Keratinocyte (primary cell): Measurements from ENCODE around the gene ANKRD2. TPM values are rescaled to one million over a fixed set of nuclear protein-coding genes. Genes with fewer than 3 reads are reported as not detected.

Source experiments
- DNase-seq: peaks from one replicate; pipeline ENCODE4 v3.0.0-alpha.2; 2011; ENCODE audit warnings: low read depth, missing footprints, low spot score
- FAIRE-seq: peaks from 2 replicates; lab custom pipeline; 2011; peaks lifted over from hg19 to GRCh38; lab: Jason Lieb, UNC
- H2AFZ ChIP-seq: 2 replicates; pipeline ENCODE4 v1.6.0; 2012; ENCODE audit warnings: low read length, control low read depth, inconsistent platforms; ENCODE audit not compliant: control insufficient read depth
- H3K27ac ChIP-seq: 2 replicates; pipeline ENCODE4 v1.5.1; 2011; ENCODE audit warnings: low read length; ENCODE audit not compliant: control insufficient read depth, insufficient read depth
- H3K27me3 ChIP-seq: 3 replicates; pipeline ENCODE4 v1.6.0; 2011; ENCODE audit warnings: low read length; ENCODE audit not compliant: control insufficient read depth, insufficient read depth; ENCODE audit errors: extremely low read depth
- H3K36me3 ChIP-seq, 2 experiments: 2 replicates in 1 of 2; 3 replicates in 1 of 2; pipeline ENCODE4 v1.5.1; 2011; ENCODE audit warnings: low read length in 2 of 2, mild to moderate bottlenecking in 1 of 2; ENCODE audit not compliant: control insufficient read depth in 2 of 2, insufficient read depth in 2 of 2; ENCODE audit errors: extremely low read depth in 1 of 2
- H3K4me1 ChIP-seq: 3 replicates; pipeline ENCODE4 v1.5.1; 2011; ENCODE audit warnings: low read length; ENCODE audit not compliant: control insufficient read depth, insufficient read depth; ENCODE audit errors: extremely low read depth
- H3K4me2 ChIP-seq: 3 replicates; pipeline ENCODE4 v1.6.0; 2011; ENCODE audit warnings: low read depth, low read length; ENCODE audit not compliant: control insufficient read depth, insufficient read depth; ENCODE audit errors: extremely low read depth
- H3K4me3 ChIP-seq, 3 experiments: fragments of 200-600 bp in 1 of 3; sonication (generic) in 1 of 3; 2 replicates in 2 of 3; 3 replicates in 1 of 3; pipeline ENCODE4 v1.5.1; 2011 to 2016; ENCODE audit warnings: low read length in 3 of 3, mild to moderate bottlenecking in 3 of 3, control low read depth in 2 of 3, inconsistent platforms in 1 of 3, low read depth in 1 of 3, mixed read lengths in 1 of 3, mixed run types in 1 of 3, moderate library complexity in 1 of 3; ENCODE audit not compliant: control insufficient read depth in 2 of 3, insufficient read depth in 2 of 3; ENCODE audit errors: extremely low read depth in 1 of 3
- H3K79me2 ChIP-seq: 2 replicates; pipeline ENCODE4 v1.6.0; 2012; ENCODE audit warnings: low read length; ENCODE audit not compliant: control insufficient read depth, insufficient read depth
- H3K9ac ChIP-seq: 3 replicates; pipeline ENCODE4 v1.6.0; 2011; ENCODE audit warnings: low read length; ENCODE audit not compliant: control insufficient read depth, insufficient read depth; ENCODE audit errors: extremely low read depth
- H3K9me1 ChIP-seq: 3 replicates; pipeline ENCODE4 v1.6.0; 2011; ENCODE audit warnings: low read length; ENCODE audit not compliant: control insufficient read depth, insufficient read depth; ENCODE audit errors: extremely low read depth
- H3K9me3 ChIP-seq: 2 replicates; pipeline ENCODE4 v1.5.1; 2012; ENCODE audit warnings: low read depth, low read length; ENCODE audit not compliant: control insufficient read depth
- H4K20me1 ChIP-seq: 3 replicates; pipeline ENCODE4 v1.6.0; 2011; ENCODE audit warnings: low read length; ENCODE audit not compliant: control insufficient read depth, insufficient read depth; ENCODE audit errors: extremely low read depth
- EZH2 ChIP-seq: IDR thresholded peaks from one replicate; pipeline ENCODE4 v1.6.1; 2012; ENCODE audit warnings: inconsistent platforms, mild to moderate bottlenecking, low read length, moderate library complexity
- dilution Hi-C: fragments of 300-500 bp; cut with MboI; formaldehyde crosslinking; loops from one replicate; pipeline ENCODE4 v1.7.0; 2020; ENCODE audit warnings: low sequenced_read_pairs; ENCODE audit not compliant: extremely low pct_ligation_motif_present
- polyA plus RNA-seq, 5 experiments: library from polyadenylated mRNA; depleted of rRNA in 3 of 5; stranded (reverse) in 3 of 5; stranded (forward) in 1 of 5; unstranded in 1 of 5; fragments of >200 nt; gene quantifications; 1 replicate in 1 of 5; 2 replicates in 3 of 5; 3 replicates in 1 of 5; pipeline versions ENCODE4 v1.2.1 to v1.2.3, GENCODE V29; 2011 to 2012; ENCODE audit warnings: missing spikeins in 2 of 5, low read depth in 1 of 5, low replicate concordance in 1 of 5
- TF ChIP-seq, protein P1 (sequence below), 3 experiments: IDR thresholded peaks in 1 of 3; conservative IDR thresholded peaks in 1 of 3; optimal IDR thresholded peaks in 1 of 3; 2 replicates in 2 of 3; 3 replicates in 1 of 3; pipeline versions ENCODE3 to v1.5.1; 2011; ENCODE audit warnings: low read length in 3 of 3, mild to moderate bottlenecking in 3 of 3, moderate library complexity in 2 of 3, control low read depth in 1 of 3, inconsistent platforms in 1 of 3; ENCODE audit not compliant: insufficient read depth in 2 of 3; ENCODE audit errors: extremely low read depth in 1 of 3

The ANKRD2 gene
- polyA plus RNA-seq, 1 donor (not counting 4 experiments of a cell fraction or from before 2014, with no cell fraction given): 0.38 TPM

DNA sequence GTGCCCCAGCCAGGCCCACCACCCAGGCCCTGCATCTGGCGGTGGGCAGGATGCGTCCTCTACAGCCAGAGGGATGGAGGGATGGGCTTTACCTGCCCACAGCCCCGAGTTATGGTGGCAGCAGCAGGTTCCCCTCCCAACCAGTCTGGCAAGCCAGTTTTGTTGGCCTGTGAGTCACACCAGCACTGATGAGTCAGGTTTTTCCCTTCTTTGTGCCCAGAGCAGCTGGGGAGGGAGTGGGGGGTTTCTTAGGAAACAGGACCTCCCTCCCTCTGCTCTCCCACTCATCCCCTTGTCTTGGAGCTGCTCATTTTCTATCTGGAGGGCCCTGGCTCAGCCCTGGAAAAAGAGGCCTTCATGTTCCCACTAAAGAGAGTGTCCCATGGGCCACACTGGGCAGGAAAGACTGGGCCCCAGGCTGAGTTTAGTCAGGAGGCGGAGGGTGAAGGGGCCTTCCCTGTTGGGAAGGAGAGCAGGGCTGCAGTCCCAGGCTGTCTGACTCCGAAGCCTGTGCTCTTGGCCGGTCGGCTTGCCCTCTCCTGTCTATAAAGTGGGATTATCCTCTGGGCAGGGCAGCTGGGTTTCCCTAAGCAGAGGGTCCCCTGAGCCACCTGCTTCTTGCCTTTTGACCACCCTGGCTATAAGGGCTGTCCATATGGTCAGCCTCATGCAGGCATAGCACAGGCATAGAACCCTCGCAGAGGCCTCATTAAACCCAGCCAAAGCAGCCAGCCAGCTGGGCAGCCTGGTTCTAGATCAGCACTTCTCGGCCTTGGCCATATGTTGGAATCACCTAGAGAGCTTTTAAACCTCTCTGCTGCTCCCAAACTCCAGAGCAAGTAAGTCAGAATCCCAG lies 30.2 kb upstream of the ANKRD2 start:
- Histone ChIP-seq H2AFZ (peak overlapping the region; percentile 63), H3K4me1 (peaks cover 48% of the 10 kb centered on the region), H4K20me1 (no peaks in the 10 kb centered on the region), H3K9me1 (no peaks in the 10 kb centered on the region), H3K36me3 (no peaks in the 10 kb centered on the region), H3K79me2 (peaks cover 17% of the 10 kb centered on the region), H3K27ac (peak overlapping the region; percentile 98), H3K4me2 (peak overlapping the region; percentile 47), H3K4me3 (peak overlapping the region in 2 of 3 experiments; percentile 7 to 35), H3K9ac (peak overlapping the region; percentile 80), H3K27me3 (no peaks in the 10 kb centered on the region), H3K9me3 (no peaks in the 10 kb centered on the region)
- no peak for TF ChIP-seq EZH2
- TF ChIP-seq, protein P1, sequence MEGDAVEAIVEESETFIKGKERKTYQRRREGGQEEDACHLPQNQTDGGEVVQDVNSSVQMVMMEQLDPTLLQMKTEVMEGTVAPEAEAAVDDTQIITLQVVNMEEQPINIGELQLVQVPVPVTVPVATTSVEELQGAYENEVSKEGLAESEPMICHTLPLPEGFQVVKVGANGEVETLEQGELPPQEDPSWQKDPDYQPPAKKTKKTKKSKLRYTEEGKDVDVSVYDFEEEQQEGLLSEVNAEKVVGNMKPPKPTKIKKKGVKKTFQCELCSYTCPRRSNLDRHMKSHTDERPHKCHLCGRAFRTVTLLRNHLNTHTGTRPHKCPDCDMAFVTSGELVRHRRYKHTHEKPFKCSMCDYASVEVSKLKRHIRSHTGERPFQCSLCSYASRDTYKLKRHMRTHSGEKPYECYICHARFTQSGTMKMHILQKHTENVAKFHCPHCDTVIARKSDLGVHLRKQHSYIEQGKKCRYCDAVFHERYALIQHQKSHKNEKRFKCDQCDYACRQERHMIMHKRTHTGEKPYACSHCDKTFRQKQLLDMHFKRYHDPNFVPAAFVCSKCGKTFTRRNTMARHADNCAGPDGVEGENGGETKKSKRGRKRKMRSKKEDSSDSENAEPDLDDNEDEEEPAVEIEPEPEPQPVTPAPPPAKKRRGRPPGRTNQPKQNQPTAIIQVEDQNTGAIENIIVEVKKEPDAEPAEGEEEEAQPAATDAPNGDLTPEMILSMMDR (optimal IDR thresholded peaks at IDR 0.05 in 1 of 3, IDR thresholded peaks at IDR 0.05 in 1 of 3, conservative IDR thresholded peaks at IDR 0.05 in 1 of 3; ENCODE audit: extremely low read depth in 1 of 3, insufficient read depth in 2 of 3, low read length in 3 of 3): no peak
- FAIRE-seq (peak; percentile 96), DNase-seq (peak; percentile 81)
- dilution Hi-C loops: no loop called here

GRCh38 chr10:97543025-97543546 lies 29.5 kb upstream of the ANKRD2 start:
- H3K9me3 ChIP-seq: no peaks in the 10 kb centered on the region
- H3K79me2 ChIP-seq: peaks cover 15% of the 10 kb centered on the region
- no peaks in the 10 kb centered on the region for H3K27me3 ChIP-seq
- H2AFZ ChIP-seq: no peak overlapping the region
- TF ChIP-seq, protein P1 (optimal IDR thresholded peaks at IDR 0.05 in 1 of 3, IDR thresholded peaks at IDR 0.05 in 1 of 3, conservative IDR thresholded peaks at IDR 0.05 in 1 of 3; ENCODE audit: extremely low read depth in 1 of 3, insufficient read depth in 2 of 3, low read length in 3 of 3): peak in 1 of 3 experiments; percentile 8
- TF ChIP-seq EZH2: no peak
- DNase-seq (peak; percentile 92), FAIRE-seq (peak; percentile 100)
- H3K36me3 ChIP-seq: no peaks in the 10 kb centered on the region
- peak overlapping the region; percentile 80 for H3K9ac ChIP-seq
- no peaks in the 10 kb centered on the region for H3K9me1 ChIP-seq
- H4K20me1 ChIP-seq: no peaks in the 10 kb centered on the region
- H3K4me3 ChIP-seq: peak overlapping the region in 1 of 3 experiments; percentile 35
- peaks cover 48% of the 10 kb centered on the region for H3K4me1 ChIP-seq
- peak overlapping the region; percentile 98 for H3K27ac ChIP-seq
- dilution Hi-C loops: no loop called here
- peak overlapping the region; percentile 47 for H3K4me2 ChIP-seq
